Effector CD8-positive, alpha-beta T cell (primary cell): Measurements from ENCODE around the gene S1PR2.

Experiments used
- DNase-seq: peaks from one replicate; lab custom pipeline; 2025; lab: John Stamatoyannopoulos, UW
- total RNA-seq, 4 experiments: gene quantifications; one replicate each; lab custom pipeline; 2026; lab: John Stamatoyannopoulos, UW

The S1PR2 gene
- 12.1 to 30.7 (median 20.7) reads per million in 4 experiments for total RNA-seq

DNA sequence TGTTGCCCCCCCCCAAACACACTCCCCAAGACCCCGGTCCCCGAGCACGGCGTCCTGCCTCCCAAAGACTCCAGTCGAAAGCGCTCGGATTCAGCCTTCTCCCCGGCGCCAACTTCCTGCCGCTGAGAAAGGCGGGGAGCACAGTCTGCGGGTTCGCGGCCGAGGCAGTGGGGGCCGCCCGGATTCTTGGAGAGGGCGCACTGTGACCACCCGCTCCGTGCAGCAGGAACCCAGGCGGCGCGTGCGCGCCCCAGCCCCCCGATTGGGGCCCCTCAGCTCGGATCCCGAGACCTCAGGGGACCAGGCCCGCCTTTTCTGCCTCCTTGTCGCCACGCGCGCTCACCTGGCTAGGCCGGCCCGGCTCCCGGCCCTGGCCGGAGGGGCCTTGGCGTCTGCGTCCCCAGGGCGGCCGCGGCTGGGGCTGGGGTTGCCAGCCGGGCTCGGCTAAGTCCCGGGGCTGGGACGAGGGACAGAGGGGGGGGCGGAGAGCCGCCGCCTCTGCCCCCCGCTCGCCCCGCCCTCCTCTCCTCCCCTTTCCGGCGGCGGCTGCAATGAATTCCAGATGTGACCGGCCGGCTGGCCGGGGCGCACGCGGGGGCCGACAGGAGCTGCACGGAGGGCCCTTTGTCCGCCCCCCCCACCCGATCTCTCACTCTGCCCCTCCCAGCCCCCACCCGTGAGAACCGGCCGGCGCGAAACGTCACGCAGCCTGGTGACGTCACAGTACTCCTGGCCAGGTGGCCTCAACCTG lies at the start of gene S1PR2:
Gene S1PR2 (minus strand): TSS at position 471 of the 751 bp plus-strand sequence. CDS start 6,426 bp downstream, outside the sequence.
- peak; percentile 59 for DNase-seq

DNA sequence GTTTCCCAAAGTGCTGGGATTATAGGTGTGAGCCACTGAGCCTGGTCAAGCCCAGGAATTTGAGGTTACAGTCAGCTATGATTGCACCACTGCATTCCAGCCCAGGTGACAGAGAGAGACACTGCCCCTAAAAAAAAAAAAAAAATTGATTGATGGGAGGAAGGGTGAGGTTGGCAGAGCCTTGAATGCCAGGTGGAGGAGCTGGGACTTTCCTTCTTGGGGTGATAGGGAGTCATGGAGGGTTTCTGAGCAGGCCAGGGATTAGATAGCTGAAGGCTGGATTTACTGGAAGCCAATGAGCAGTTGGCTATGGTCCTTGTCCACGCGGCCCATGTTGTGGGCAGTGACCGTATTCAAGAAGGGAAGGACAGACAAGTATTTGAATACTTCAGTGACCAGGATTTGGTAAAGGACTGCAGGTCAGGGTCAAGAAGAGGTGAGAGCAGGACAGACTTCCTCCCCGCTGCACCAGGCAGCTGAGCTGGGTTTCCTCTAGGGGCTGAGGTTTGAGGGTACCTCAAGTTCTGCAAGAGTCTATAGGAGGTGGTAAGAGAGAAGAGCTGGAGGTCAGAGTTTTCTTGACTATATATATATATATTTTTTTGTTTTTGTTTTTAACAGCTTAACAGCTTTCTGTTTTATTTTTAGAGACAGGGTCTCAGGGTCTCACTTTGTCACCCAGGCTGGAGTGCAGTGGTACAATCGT lies 48.8 kb upstream of the S1PR2 start:
- DNase-seq = no peak

DNA sequence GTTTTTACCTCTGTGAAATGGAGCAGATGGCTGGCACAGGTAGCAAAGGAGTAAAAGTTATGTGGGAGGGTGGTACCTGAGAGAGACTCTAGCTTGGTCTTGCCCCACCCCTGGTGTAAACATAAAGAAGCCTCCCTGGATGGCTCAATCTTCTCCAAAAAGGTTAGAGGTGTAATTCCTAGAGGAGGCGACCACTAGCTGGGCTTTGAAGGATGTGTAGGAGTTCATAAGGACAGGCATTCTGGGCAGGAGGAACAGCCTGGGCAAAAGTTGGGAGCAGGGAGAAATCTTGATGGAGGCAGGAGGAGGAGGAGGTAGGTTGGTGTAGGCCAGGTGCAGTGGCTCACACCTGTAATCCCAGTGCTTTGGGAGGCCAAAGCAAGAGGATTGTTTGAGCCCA lies 47.8 kb upstream of the S1PR2 start:
- no peak for DNase-seq

GRCh38 chr19:10277795-10278589 lies 46.9 kb upstream of the S1PR2 start:
- DNase-seq = no peak

GRCh38 chr19:10274589-10274988 lies 43.5 kb upstream of the S1PR2 start:
- DNase-seq = no peak

DNA sequence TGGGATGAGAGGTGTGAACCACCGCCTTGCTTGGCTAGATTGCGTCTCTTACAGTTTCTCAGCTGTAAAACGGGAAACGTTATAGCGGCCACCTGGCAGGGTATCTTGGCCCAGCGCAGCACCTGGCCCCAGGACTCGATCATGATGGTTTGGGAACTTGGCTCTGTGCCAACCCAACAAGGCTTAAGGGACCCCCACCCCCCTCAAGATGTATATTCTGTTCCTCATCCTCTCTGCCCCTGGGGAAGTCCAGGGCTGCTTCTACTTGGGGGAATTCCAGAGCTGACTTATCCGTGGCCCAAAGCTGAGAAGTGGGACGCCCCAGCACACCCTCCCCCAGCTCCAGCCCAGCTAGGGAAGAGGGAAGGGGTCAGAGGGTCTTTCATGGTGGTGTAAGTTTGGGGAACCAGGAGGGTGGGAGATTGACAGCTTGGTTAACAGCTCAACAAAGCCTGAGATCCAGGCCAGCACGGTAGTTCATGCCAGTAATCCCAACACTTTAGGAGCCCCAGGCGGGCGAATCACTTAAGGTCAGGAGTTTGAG lies 40.5 kb upstream of the S1PR2 start:
- peak; percentile 27 for DNase-seq

DNA sequence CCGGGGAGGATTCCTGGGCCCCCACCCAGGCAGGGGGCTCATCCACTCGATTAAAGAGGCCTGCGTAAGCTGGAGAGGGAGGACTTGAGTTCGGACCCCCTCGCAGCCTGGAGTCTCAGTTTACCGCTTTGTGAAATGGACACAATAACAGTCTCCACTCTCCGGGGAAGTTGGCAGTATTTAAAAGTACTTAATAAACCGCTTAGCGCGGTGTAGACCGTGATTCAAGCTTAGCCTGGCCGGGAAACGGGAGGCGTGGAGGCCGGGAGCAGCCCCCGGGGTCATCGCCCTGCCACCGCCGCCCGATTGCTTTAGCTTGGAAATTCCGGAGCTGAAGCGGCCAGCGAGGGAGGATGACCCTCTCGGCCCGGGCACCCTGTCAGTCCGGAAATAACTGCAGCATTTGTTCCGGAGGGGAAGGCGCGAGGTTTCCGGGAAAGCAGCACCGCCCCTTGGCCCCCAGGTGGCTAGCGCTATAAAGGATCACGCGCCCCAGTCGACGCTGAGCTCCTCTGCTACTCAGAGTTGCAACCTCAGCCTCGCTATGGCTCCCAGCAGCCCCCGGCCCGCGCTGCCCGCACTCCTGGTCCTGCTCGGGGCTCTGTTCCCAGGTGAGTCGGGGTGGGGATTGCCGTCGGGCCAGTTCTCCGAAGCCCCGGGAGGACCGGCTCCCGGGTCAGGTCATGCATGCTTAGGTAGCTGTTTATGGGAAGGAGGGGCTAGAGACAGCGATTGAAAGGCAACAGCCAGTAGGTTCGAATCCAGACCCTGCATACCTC lies 39.7 kb upstream of the S1PR2 start, which contains the start of gene ICAM1:
Gene ICAM1 (plus strand): TSS at position 505 of the 779 bp plus-strand sequence. CDS start 40 bp downstream, at position 545.
- peak; percentile 45 for DNase-seq

DNA sequence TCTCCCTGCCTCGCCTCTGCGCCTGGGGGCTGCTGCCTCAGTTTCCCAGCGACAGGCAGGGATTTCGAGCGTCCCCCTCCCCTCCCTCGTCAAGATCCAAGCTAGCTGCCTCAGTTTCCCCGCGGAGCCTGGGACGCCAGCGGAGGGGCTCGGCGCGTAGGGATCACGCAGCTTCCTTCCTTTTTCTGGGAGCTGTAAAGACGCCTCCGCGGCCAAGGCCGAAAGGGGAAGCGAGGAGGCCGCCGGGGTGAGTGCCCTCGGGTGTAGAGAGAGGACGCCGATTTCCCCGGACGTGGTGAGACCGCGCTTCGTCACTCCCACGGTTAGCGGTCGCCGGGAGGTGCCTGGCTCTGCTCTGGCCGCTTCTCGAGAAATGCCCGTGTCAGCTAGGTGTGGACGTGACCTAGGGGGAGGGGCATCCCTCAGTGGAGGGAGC lies 39.1 kb upstream of the S1PR2 start:
- DNase-seq = peak; percentile 22

DNA sequence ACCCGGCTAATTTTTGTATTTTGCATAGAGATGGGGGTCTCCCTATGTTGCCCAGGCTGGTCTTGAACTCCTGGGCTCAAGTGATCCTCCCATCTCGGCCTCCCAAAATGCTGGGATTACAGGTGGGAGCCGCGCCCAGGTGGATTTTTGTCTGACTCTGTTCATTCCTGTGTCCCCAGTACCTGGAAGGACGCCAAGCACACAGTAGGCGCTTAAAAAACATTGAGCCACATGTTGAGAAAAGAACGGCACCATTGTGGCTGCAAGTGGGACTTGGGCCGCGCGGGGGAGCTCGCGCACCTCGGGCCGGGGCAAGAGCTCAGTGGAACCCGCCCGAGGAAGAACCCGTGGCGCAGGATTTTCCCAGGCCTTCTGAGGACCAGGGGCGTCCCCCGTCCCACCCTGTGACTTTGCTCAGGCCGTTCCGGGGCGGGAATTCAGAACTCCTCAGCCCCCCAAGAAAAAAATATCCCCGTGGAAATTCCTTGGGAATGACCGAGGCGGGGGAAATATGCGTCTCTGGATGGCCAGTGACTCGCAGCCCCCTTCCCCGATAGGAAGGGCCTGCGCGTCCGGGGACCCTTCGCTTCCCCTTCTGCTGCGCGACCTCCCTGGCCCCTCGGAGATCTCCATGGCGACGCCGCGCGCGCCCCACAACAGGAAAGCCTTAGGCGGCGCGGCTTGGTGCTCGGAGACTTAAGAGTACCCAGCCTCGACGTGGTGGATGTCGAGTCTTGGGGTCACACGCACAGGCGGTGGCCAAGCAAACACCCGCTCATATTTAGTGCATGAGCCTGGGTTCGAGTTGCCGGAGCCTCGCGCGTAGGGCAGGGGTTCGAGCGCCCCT lies 38.4 kb upstream of the S1PR2 start:
- DNase-seq = peak; percentile 80

- DNase-seq = no peak
Measured at GRCh38 chr19:10268071-10268470, 36.9 kb upstream of the S1PR2 start.

- no peak for DNase-seq
Measured at GRCh38 chr19:10266706-10267105, 35.6 kb upstream of the S1PR2 start.

DNA sequence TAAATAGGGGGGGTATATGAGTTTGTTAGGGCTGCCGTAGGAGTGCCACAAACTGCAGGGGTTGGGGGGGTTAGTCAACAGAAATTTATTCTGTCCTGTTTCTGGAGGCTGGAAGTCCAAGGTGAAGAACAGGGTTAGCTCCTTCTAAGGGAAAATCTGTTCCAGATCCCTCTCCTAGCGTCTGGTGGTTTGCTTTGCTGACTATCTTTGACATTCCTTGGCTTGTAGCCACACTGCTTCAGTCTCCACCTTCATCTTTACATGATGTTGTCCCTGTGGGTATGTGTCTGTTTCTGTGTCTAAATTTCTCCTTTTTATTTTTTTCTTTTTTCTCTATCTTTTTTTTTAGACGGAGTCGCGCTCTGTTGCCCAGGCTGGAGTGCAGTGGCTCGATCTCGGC lies 31.6 kb upstream of the S1PR2 start:
- DNase-seq = no peak

DNA sequence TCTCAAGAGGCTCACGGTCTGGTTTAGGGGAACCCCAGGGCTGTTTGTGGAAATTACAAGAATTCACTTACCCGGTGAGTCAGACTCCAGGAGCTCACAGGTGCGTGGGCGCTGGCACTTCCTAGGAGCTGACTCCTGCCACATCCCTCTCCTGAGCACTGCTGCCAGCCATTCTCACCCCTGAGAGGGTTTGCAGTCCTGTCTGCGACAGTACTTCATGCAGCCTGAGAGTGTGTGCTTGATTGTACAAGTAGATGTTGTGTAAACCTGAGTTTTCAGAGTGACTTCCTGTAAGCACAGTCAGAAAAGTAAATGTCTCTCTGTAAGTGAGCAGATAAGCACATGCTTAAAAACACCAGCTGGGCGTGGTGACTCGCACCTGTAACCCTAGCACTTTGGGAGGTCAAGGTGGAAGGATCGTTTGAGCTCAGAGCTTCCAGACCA lies 29.0 kb upstream of the S1PR2 start:
- no peak for DNase-seq

DNA sequence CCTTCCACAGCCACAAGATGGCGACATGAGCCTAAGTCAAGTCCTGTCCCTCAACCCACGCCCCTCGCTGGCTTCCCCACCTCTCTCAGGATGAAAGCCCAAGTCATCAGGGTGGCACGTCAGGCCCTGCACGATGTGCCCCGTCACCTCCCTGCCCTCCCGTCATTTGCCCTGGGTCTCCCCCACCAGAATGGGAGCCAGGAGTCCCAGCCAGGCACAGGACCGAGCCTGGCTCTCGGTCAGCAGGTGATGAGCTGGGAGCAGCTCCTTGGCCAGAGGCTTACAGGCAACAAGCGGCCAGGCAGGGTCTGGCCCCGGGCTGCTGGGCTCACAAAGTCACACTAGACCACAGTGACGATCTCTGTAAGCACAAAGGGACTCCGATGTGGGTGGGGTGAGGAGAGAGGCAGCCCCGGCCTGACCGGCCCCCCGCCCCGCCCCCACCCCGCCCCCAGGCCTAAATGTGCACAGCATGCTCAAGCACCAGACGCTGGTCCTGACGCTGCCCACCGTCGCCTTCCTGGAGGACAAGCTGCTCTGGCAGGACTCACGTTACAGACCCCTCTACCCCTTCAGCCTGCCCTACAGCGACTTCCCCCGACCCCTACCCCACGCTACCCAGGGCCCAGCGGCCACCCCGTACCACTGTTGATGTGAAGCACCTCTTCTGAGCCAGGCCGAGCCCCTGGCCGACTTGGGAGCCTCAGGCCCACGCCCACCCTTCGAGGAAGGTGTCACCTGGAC lies 28.2 kb upstream of the S1PR2 start:
- DNase-seq = peak; percentile 81

GRCh38 chr19:10258080-10258710 lies 27.1 kb upstream of the S1PR2 start:
- DNase-seq = no peak

- DNase-seq = no peak
Measured at GRCh38 chr19:10256970-10257615, 26.0 kb upstream of the S1PR2 start.

GRCh38 chr19:10256551-10256950 lies 25.4 kb upstream of the S1PR2 start:
- no peak for DNase-seq

DNA sequence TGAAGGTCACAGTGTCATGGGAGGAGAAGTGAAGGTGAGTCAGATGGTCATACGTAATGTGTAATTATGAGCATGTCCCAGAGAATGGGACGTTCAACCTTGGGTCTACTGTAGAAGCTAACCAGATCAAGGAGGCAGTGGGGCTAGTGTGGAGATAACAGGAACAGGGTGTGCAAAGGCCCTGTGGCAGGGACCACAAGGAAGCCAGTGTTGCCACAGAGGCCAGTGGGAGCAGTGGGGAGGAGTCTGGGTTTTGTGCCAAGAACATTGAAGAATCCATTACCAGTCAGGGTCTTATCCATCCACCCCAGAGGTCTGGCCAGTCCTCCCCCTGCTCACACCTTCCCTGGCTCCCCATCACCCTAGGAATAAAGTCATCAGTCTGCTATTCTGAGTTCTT lies 24.2 kb upstream of the S1PR2 start:
- DNase-seq = no peak
